ENCODE measurements around the gene ZNG1F. TPM values are rescaled to one million over a fixed set of nuclear protein-coding genes. Genes with fewer than 3 reads are reported as not detected.
"Not testable (repeated sequence)": the region's sequence is repeated elsewhere in the genome, so short reads cannot be mapped to it uniquely, and the experiment has no call there.

Gene ZNG1F
- 5.3 and 10.7 TPM in 2 replicates for total RNA-seq (2014; rRNA removed; shearing (Covaris generic))

DNA sequence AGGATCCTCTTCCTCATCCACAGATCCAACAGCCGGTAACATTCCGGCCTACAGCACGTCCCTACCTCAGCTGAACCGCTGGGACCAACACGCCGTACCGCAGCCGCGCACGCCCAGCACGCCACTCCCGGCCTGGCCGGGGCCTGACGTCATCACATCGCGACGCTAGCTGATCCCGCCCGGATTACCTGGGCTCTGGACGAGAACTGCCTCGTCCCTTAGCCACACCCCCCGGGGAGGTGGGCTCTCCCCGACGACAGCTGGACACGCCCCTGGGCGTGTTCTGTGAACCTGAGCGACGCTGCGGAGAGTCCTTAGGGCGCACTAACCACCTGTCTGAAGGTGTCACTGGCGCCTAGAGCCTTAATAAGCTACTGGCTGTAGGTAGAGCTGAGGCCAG is at the start of gene ZNG1F:
Gene ZNG1F (minus strand): TSS at position 101 of the 400 bp plus-strand sequence. CDS start 59 bp downstream, at position 42.
- DNase-seq (ENCODE audit: low read depth): not testable (repeated sequence)

DNA sequence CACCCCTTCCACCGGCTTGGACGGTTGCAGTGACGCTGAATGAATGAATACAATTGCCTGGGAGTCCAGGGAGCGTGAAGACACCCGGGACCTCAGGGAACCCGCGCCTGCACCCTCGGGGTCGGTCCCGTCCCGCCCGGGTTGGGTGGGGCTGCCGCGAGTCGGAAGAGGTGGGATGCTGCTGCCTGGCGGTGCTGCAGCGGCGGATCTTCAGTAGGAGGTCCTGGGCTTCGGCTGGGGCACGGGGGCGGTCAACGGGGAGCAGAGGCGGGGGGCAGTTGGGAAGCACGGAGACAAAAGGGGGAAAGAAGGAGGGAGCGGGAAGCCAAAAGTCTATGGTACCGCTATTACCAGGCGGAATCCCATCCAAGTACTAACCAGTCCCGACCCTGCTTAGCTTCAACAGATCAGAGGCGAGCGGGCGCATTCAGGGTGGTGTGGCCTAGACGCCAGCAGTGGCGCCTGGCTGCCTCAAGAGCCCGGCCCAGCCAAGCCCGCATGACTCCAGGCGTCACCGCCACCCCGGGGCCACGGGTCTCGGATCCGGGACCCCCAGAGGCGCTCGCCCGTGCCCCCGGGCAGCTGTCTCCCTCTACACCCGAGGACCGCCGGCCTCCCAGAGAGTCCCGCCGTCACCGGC is 48.1 kb upstream of the ZNG1F start:
- peak; percentile 36 for DNase-seq (ENCODE audit: low read depth)

DNA sequence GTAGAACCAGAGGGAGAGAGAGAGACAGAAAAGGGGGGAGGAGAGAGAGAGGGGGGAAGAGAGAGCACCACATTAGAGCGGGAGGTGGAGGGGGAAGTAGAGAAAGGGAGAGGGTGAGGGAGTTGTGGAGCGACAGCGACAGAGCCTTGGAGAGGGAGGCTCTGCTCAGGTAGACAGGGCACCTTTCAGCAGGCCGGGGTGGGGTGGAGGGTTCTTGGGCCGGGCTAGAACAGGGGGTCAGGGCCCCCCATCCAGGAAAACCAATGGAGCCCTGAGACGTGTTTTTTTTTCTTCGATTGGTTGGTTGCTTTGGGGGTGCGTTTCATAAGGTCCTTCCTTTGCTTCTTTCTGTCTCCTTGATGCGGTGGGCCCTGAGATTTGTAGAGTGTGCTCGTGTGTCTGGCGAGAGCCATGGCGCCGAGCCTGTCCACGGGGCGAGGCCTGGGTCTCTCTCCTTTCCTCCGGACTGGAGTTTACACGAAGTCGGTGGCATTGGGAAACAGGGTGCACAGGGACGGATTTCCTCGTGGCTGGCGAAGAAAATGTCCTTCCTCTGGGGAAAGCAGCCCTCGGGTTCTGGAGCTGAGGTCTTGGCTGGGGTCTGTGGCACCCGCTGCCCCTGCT is 47.5 kb upstream of the ZNG1F start:
- not testable (repeated sequence) for DNase-seq (ENCODE audit: low read depth)

DNA sequence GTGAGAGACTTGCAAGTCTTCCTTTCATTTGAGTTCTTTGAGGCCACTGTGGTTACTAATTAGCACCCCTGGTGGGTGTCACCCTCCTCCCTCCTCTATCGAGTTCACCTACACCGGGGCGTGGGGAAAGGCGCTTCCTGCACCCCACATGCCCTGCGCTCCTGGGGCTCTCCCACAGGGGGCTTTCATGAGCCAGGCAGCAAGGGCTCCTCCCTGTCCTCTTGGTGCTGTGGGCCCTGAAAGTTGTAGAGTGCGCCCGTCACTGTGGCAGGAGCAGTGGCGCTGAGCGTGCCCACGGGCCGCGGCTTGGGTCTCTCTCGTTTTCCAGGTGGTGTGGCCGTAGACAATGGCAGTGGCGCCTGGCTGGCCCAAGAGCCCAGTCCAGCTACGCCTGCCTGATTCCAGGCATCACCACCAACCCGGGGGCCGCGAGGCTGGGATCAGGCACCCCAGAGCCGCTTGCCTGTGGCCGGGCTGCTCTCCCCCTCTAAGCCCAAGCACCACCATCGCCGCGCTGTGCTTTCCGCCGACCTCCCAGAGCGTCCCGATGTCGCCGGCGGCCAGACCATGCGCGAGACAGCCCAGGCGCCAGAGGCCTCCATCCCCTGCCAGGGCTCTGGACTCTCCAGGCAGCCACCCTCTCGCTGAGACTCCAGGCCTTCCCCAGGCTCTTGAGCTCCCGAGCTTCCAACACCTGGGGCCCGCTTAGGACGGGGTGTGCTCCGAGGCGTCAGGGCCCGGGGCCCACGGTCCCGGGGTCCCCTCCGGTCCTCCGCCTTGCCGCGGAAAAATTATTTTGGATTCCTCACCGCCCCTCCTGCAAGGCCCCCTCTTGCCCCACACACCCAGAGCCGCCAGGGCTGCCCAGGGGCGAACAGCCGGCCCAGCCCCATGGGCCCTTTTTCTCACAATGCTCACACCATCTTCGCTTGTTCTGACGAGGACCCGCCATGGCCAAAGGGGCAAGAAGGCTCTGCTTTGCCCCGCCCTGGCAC is 46.0 kb upstream of the ZNG1F start:
- DNase-seq (ENCODE audit: low read depth): not testable (repeated sequence)

DNA sequence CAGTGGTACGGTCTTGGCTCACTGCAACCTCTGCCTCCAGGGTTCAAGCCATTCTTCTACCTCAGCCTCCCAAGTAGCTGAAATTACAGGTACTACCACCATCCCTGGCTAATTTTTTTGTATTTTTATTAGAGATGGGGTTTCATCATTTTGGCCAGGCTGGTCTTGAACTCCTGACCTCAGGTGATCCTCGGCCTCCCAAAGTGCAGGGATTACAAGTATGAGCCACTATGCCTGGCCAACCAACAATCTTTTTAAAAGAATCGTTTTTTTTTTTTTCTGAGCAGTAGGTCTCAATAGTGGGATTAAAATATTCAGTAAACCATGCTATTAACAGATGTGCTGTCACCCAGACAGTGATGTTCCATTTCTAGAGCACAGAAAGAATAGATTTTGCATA is 45.1 kb upstream of the ZNG1F start:
- DNase-seq (ENCODE audit: low read depth): not testable (repeated sequence)

DNA sequence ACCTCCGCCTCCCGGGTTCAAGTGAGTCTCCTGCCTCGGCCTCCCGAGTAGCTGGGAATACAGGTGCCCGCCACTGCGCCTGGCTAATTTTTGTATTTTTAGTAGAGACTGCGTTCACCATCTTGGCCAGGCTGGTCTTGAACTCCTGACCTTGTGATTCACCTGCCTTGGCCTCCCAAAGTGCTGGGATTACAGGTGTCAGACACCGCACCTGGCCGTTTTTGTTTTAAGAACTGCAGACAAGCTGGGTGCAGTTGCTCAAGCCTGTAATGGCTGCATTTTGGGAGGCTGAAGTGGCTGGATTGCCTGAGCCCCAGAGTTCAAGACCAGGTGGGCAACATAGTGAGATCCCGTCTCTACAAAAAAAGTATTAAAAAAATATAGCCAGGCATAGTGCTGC is 43.2 kb upstream of the ZNG1F start:
- not testable (repeated sequence) for DNase-seq (ENCODE audit: low read depth)

DNA sequence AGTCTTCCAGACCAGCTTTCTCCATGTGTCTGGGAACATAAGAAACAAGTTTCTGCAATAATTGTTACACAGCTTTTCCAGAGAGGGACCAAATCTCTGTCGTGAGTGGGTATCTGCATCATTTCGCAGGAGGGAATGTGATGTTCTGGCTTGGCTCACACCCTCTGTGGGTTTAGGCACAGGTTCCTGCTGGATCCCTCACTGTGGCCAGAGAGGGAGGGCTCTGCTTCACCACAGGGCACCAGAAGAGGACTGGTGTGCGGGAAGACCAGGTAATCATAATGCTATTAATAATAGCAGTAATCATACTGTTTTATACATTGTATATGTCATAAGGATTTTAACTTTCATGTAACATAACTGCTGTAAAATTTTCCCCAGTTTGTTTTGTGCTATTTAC is 41.3 kb upstream of the ZNG1F start:
- DNase-seq (ENCODE audit: low read depth): peak; percentile 10

DNA sequence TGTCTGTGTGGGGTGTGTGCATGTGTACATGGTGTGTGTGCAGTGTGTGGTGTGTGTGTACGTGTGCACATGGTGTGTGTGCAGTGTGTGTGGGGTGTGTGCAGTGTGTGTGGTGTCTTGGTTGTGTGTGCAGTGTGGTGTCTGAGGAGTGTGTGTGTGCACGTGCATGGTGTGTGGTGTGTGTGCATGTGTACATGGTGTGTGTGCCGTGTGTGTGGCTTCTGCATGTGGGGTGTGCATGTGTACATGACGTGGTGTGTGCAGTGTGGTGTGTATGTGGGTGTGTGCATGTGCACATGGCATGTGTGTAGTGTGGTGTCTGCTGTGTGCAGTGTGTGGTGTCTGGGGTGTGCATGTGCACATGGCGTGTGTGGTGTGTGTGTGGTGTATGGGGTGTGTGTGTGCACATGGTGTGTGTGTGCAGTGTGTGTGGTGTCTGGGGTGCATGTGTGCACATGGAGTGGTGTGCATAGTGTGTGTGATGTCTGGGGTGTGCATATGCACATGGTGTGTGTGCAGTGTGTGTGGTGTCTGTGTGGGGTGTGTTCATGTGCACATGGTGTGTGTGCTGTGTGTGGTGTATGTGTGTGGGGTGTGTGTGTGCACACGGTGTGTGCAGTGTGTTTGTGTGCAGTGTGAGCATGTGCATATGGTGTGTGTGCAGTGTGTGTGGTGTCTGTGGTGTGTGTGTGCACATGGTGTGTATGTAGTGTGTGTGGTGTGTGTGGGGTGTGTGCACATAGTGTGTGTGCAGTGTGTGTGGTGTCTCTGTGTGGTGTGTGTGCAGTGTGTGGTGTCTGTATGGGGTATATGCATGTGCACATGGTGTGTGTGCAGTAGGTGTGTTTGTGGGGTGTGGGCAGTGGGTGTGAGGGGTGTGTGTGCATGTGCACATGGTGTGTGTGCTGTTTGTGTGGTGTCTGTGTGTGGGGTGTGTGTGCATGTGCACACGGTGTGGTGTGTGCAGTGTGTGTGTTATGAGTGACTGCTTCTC is 40.6 kb upstream of the ZNG1F start:
- DNase-seq (ENCODE audit: low read depth): peak; percentile 35

DNA sequence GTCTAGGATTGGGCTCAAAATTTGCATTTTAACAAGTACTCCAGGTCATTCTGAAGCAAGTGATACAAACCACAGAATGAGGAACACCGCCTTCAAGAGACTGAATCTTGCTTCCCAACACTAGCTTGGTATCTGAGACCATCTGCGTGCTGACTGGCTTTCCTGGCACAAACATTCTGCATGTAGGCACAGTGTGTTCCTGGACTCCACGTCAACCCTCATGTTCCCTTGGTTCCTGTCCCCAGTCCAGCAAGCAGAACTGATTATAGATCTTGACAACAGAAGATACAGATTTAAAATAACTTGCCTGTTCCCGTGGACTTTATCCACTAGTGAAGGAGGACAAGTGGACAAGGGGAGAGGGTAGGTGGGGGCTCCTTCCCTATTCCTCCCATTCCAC is 30.7 kb upstream of the ZNG1F start:
- DNase-seq (ENCODE audit: low read depth): not testable (repeated sequence)

DNA sequence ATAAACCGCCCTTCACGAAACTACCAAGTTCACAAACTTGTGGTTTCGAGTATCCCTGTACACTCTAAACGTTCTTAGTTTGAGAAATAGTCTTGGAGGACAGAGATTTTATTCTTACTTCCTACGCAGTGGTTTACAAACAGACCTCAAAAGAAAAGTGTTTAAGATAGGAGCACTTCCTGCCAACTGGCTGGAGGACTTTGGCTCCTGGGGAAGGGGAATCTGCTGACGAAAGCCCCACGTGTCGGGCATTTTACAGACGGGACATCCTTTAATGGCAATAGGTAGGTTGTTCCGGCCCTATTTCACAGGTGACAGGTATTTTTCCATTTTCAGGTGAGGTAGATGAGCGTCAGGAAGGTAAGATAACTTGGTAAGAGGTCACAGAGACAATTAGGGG is 678 bp downstream of the ZNG1F start:
- DNase-seq (ENCODE audit: low read depth): not testable (repeated sequence)

DNA sequence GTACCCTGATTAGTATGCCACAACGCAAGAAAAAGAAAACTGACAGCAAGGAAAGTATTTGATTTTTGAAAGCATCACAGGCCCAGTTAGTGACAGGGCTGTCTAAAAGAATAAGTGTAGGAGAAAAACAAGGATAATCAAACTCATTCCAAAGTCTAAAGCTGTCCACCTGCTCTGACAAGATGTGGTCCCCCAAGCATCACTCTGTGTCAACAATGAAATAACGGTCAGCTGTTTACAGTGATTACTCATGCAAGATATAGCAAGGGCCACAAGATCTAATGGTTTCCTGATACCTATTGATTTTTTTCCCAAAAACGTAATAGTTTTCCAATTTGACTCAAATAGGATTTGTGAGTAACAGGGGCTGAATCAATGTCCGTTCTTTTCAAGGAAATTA is 14.1 kb downstream of the ZNG1F start:
- DNase-seq (ENCODE audit: low read depth): not testable (repeated sequence)

DNA sequence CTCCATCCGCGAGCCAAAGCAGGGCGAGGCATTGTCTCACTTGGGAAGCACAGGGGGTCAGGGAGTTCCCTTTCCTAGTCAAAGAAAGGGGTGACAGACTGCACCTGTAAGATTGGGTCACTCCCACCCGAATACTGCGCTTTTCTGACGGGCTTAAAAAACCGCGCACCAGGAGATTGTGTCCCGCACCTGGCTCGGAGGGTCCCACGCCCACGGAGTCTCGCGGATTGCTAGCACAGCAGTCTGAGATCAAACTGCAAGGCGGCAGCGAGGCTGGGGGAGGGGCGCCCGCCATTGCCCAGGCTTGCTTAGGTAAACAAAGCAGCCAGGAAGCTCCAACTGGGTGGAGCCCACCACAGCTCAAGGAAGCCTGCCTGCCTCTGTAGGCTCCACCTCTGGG is 39.0 kb downstream of the ZNG1F start:
- not testable (repeated sequence) for DNase-seq (ENCODE audit: low read depth)

DNA sequence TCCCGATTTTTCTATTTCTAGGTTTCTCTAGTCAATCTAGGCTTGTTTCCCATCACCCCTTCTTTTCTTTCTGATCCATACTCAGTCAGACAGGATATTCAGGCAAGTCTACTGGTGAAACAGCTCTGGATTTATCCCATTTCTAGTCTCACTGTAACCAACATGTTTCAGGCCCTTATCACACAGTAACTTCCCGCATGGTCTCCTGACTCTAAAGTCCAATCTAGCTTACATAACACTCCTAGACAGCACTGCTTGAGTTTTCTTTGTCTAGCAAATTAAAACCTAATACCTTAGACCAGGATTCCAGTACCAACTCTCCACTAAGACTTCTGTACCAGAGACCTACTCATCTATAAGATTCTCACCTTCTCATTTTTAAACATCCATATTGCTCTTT is 47.2 kb downstream of the ZNG1F start:
- DNase-seq (ENCODE audit: low read depth): not testable (repeated sequence)

DNA sequence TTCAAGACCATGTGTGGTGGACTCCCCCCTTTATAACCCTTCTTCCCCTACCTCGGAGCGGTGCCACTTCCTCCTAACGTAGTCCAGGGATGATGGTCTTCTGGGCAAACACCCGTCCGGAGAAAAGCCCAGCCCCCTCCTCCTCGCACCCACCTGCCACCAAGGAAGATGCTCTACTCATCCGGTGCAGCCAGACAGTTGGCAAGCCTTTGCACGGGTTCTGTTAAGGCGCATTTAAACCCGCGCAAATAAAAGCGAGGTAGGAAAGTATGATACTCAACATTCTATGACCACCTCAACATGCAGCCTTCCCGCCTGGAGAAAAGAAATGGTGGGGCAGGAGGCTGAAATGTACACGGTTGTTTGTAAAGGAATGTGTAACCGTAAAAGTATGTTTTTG is 60.5 kb downstream of the ZNG1F start, which contains the start of gene FOXD4L6:
Gene FOXD4L6 (minus strand): TSS at position 101 of the 400 bp plus-strand sequence. CDS start 298 bp downstream, outside the sequence.
- DNase-seq (ENCODE audit: low read depth): not testable (repeated sequence)

DNA sequence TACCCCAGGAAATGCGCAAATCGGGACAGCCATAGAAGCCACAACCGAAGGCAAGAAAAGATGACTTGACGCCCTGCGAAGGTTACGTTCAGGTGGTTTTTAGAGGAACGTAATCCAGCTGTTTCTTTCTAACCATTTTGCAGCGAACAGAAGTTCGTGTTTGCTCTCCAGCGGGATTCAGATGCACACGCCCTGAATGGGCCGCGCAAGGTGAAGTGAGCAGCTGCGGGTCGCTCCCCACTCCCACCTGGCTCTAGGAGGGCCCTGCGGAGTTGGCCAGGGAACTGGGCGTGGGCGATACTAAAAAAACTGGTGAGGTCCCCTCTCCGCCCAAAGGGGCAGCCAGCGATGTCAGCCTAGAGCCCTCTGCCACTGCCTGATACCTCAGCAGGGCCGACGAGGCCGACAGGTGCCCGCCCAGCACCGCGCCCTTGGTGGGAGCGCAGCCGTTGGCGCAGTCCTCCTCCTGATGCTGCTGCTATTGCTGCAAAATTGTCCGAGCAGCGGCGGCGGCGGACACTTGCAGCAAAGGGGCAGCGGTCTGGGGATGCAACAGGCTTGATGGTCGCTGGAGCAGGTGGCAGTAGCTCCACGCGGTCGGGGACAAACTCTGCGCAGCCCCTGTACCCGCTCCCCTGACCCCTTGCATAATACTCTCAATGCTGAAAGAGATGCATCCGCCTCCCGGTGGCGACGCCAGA is 62.2 kb downstream of the ZNG1F start:
- not testable (repeated sequence) for DNase-seq (ENCODE audit: low read depth)

DNA sequence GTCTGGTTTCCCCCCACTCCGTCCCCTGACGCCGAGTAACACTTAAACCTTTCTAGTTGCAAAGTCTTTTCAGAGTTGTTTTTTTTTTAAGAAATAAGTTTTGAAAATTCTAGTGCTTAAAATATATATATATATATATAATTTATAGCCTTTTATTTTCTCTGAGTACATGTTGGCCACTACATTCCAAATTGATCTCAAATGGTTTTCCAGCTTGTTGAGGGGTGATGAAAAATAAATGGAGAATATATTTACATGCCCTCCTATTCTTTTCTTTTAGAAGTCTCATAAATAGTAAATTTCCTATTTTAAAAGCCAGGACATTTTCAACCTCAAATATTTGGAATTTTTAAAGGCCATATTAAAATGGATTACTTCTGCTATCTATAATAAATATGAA is 63.2 kb downstream of the ZNG1F start:
- not testable (repeated sequence) for DNase-seq (ENCODE audit: low read depth)

DNA sequence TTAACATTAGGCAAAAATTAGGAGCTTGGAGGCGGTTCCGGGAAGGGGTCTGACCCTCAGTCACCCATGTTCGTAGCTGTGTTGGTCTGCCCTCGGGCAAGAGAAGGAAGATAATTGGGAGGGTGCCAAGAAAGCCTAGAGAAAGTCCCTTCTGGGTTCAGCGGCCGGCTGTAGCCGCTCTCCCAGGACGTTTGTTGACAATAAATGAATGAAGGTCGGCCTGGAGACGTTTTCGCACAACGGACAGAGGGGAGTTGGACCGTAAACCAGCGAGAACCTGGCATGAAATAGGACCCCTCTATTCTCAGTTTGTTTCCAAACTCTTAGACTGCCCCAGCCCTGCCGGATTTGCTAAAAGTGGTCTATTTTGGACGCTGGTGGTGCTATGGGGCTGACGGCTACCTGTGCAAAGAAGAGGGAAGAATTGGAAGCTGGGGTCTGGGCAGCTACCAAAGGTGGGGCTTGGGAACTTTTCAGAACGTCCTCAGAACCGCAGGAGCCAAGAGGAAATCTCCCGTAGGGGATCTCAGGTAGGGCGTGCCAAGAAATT is 63.9 kb downstream of the ZNG1F start:
- DNase-seq (ENCODE audit: low read depth): not testable (repeated sequence)

DNA sequence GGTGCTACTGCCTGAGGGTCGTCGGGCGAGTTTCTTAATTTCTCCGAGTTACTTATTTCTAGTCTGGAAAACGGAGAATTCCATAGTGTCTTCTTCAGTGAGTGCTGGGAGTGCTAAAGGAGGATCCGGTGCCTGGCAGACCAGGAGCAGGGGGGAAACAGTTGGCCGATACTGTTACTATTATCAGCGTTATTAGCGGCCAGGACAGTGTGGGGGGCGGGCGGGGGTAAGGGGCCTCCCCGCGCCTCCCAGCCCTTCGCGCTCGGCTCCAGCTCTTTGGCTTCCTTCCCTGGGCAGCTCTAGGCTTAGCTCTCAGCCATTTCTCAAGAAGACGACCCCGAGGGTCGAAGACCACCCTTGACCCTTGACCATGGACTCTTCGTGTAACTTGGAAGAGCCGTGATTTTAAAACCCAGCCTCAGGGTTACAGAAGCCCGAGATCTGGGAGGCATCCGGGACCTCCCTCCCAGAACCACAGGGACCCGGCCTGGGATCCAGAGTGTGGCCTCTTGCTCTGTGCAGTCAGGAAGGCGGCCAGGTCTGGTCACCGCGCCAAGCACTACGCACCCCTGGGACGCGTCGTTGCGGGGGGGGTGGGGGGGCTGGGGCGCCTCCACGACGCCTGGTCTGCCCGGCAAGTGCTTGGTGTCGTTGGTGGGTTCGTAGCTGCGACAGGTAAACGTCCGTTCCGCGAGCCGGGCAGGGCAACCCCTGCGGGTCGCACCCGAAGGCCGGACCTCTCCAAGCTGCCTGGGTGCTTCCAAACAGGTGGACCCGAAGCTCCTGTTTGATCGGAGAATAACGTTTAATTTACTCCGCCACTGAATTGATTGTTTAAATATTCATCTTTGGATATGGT is 64.6 kb downstream of the ZNG1F start:
- not testable (repeated sequence) for DNase-seq (ENCODE audit: low read depth)

DNA sequence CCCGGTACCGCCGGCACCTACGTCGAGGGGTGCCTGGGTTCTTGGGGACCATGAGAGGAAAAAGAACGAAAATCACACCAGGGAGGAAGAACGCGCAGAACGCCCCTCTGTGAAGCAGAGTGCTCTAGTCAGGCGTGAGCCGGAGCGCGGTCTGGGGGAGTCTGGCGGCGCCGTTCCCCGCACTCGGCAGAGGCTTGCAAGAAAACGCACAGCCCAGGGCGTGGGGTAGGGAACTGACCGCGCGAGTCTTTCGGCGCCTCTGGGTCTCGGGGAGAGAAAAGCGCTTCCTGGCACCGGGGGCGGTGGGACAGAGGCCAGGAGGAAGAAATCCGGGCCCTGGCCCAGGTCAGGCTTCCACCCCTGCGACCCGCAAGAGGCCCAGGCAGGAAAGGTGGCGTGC is 65.3 kb downstream of the ZNG1F start:
- DNase-seq (ENCODE audit: low read depth): not testable (repeated sequence)

Data from Daoy (cell line).